CD14-positive monocyte (primary cell): Measurements from ENCODE around the gene UNCX. TPM values are rescaled to one million over a fixed set of nuclear protein-coding genes. Genes with fewer than 3 reads are reported as not detected.

ENCODE experiments used
- DNase-seq, 3 donors: peaks; one replicate each; pipeline ENCODE4 v3.0.0-alpha.2; 2011 to 2022
- H2AFZ ChIP-seq: 2 replicates; pipeline ENCODE4 v1.6.0; 2012; ENCODE audit warnings: mild to moderate bottlenecking, low read depth, low read length, inconsistent platforms; ENCODE audit not compliant: insufficient read depth, poor library complexity, severe bottlenecking
- H3K27ac ChIP-seq, 2 donors: 1 replicate in 1 of 2; 2 replicates in 1 of 2; pipeline ENCODE4 v1.5.1; 2012 to 2013; ENCODE audit warnings: low read length in 2 of 2, control low read depth in 1 of 2, inconsistent platforms in 1 of 2, low read depth in 1 of 2, mild to moderate bottlenecking in 1 of 2
- H3K27me3 ChIP-seq, 2 donors: one replicate each; pipeline versions ENCODE4 v1.6.0 to v1.6.1; 2011 to 2013; ENCODE audit warnings: low read length in 2 of 2; ENCODE audit not compliant: control insufficient read depth in 2 of 2, insufficient read depth in 2 of 2
- H3K36me3 ChIP-seq, 2 donors: replicated peaks in 1 of 2; 1 replicate in 1 of 2; 2 replicates in 1 of 2; pipeline versions ENCODE4 v1.5.1 to v1.6.1; 2012 to 2013; ENCODE audit warnings: low read length in 2 of 2, control low read depth in 1 of 2, inconsistent platforms in 1 of 2, mild to moderate bottlenecking in 1 of 2; ENCODE audit not compliant: insufficient read depth in 2 of 2, control insufficient read depth in 1 of 2
- H3K4me1 ChIP-seq, 2 donors: 1 replicate in 1 of 2; 2 replicates in 1 of 2; pipeline versions ENCODE4 v1.5.1 to v1.6.1; 2012 to 2013; ENCODE audit warnings: low read length in 2 of 2, control low read depth in 1 of 2, inconsistent platforms in 1 of 2, mild to moderate bottlenecking in 1 of 2, moderate library complexity in 1 of 2; ENCODE audit not compliant: insufficient read depth in 2 of 2, control insufficient read depth in 1 of 2
- H3K4me2 ChIP-seq: replicated peaks from 2 replicates; pipeline ENCODE3; 2012; ENCODE audit warnings: low read length, moderate library complexity, mild to moderate bottlenecking; ENCODE audit not compliant: poor library complexity, severe bottlenecking; ENCODE audit errors: extremely low read depth
- H3K4me3 ChIP-seq, 3 experiments: fragments of 200-600 bp in 1 of 3; sonication (generic) in 1 of 3; replicated peaks in 1 of 3; 1 replicate in 2 of 3; 2 replicates in 1 of 3; pipeline ENCODE4 v1.5.1; 2011 to 2013; ENCODE audit warnings: low read length in 3 of 3, mild to moderate bottlenecking in 3 of 3, control low read depth in 2 of 3, low read depth in 2 of 3, inconsistent platforms in 1 of 3, moderate library complexity in 1 of 3
- H3K79me2 ChIP-seq: 2 replicates; pipeline ENCODE4 v1.6.0; 2012; ENCODE audit warnings: mild to moderate bottlenecking, control low read depth, inconsistent platforms, low read length, moderate library complexity; ENCODE audit not compliant: insufficient read depth
- H3K9ac ChIP-seq: 2 replicates; pipeline ENCODE4 v1.6.0; 2017; ENCODE audit warnings: low read length, mild to moderate bottlenecking; ENCODE audit not compliant: insufficient read depth, poor library complexity, severe bottlenecking
- H3K9me3 ChIP-seq, 2 donors: replicated peaks in 1 of 2; 1 replicate in 1 of 2; 2 replicates in 1 of 2; pipeline versions ENCODE4 v1.5.1 to v1.6.1; 2012 to 2013; ENCODE audit warnings: low read length in 2 of 2, control low read depth in 1 of 2; ENCODE audit not compliant: control insufficient read depth in 1 of 2, insufficient read depth in 1 of 2
- H4K20me1 ChIP-seq: 2 replicates; pipeline ENCODE4 v1.6.0; 2012; ENCODE audit warnings: mild to moderate bottlenecking, low read length, control low read depth, moderate library complexity; ENCODE audit not compliant: insufficient read depth
- H3K27ac Mint-ChIP-seq, 7 donors: one replicate each; pipeline ENCODE4 v1.8.0; 2020; ENCODE audit warnings: mild to moderate bottlenecking in 7 of 7, mixed read lengths in 7 of 7, moderate library complexity in 6 of 7, inconsistent platforms in 2 of 7
- H3K27me3 Mint-ChIP-seq, 3 donors: one replicate each; pipeline ENCODE4 v1.8.0; 2021 to 2022; ENCODE audit warnings: low read depth in 3 of 3, mild to moderate bottlenecking in 3 of 3, mixed read lengths in 3 of 3, moderate library complexity in 3 of 3, inconsistent platforms in 1 of 3
- H3K36me3 Mint-ChIP-seq, 2 donors: one replicate each; pipeline ENCODE4 v1.8.0; 2020; ENCODE audit warnings: mixed read lengths in 2 of 2, inconsistent platforms in 1 of 2, mild to moderate bottlenecking in 1 of 2
- H3K4me1 Mint-ChIP-seq: one replicate; pipeline ENCODE4 v1.8.0; 2020; ENCODE audit warnings: mild to moderate bottlenecking, mixed read lengths
- H3K4me3 Mint-ChIP-seq, 2 donors: one replicate each; pipeline ENCODE4 v1.8.0; 2020; ENCODE audit warnings: mild to moderate bottlenecking in 2 of 2, mixed read lengths in 2 of 2, moderate library complexity in 1 of 2
- H3K9me3 Mint-ChIP-seq, 7 donors: one replicate each; pipeline ENCODE4 v1.8.0; 2020 to 2022; ENCODE audit warnings: mixed read lengths in 7 of 7, mild to moderate bottlenecking in 6 of 7, moderate library complexity in 6 of 7, inconsistent platforms in 2 of 7
- CTCF ChIP-seq: fragments of 200-600 bp; IDR thresholded peaks from one replicate; pipeline ENCODE4 v1.8.0; 2022; ENCODE audit warnings: antibody characterized with exemption, mild to moderate bottlenecking
- WGBS: methylation state at CpG from one replicate; pipeline ENCODE4 v1.1.5; 2013; ENCODE audit warnings: missing lambda C conversion rate; ENCODE audit not compliant: insufficient coverage; 5-methylcytosine and 5-hydroxymethylcytosine counted together
- intact Hi-C, 2 donors: fragments of 100-400 bp; cut with micrococcal nuclease; formaldehyde crosslinking; loops; one replicate each; pipeline versions ENCODE4 v1.15.0 to v1.15.1; 2023
- polyA plus RNA-seq, 3 donors: library from polyadenylated mRNA; depleted of rRNA in 1 of 3; unstranded in 2 of 3; stranded (reverse) in 1 of 3; fragments of 300-500 nt in 2 of 3; fragments of >200 nt in 1 of 3; fragmentation: Illumina TruSeq in 2 of 3; gene quantifications; 1 replicate in 2 of 3; 2 replicates in 1 of 3; pipeline ENCODE4 v1.2.3, GENCODE V29; 2012 to 2021

Gene UNCX
- polyA plus RNA-seq, 3 donors = not detected

- no peaks in the 10 kb centered on the region for H3K79me2 ChIP-seq
- no peaks in the 10 kb centered on the region for H3K4me1 Mint-ChIP-seq
- H3K9ac ChIP-seq = no peak overlapping the region
- peaks cover 0 to 13% of the 10 kb centered on the region in 2 donors for H3K27me3 ChIP-seq
- H3K4me1 ChIP-seq = no peaks in the 10 kb centered on the region
- intact Hi-C loops = no loop called here
- H3K4me2 ChIP-seq = no peak overlapping the region
- H3K4me3 Mint-ChIP-seq = no peak overlapping the region
- H2AFZ ChIP-seq = no peak overlapping the region
- H3K4me3 ChIP-seq = no peak overlapping the region
- H3K36me3 ChIP-seq = no peaks in the 10 kb centered on the region
- H3K27me3 Mint-ChIP-seq = peaks cover 17 to 43% (median 18%) of the 10 kb centered on the region in 3 donors
- no peak overlapping the region for H3K27ac ChIP-seq
- DNase-seq = no peak
- peaks cover 0 to 3% (median 0%) of the 10 kb centered on the region in 7 donors for H3K9me3 Mint-ChIP-seq
- no peak overlapping the region for H3K27ac Mint-ChIP-seq
- no peaks in the 10 kb centered on the region for H3K36me3 Mint-ChIP-seq
- H3K9me3 ChIP-seq = peaks cover 0 to 4% of the 10 kb centered on the region in 2 donors
- TF ChIP-seq CTCF = no peak
- no peaks in the 10 kb centered on the region for H4K20me1 ChIP-seq
- 80% methylated on average over 29 of the region's 29 CpGs for WGBS
Measured at GRCh38 chr7:1269336-1269890, 36.7 kb downstream of the UNCX start.

GRCh38 chr7:1270181-1270580, 37.5 kb downstream of the UNCX start:
- DNase-seq = no peak
- no peak overlapping the region for H3K27ac Mint-ChIP-seq
- H3K4me3 ChIP-seq = no peak overlapping the region
- intact Hi-C loops = no loop called here
- peaks cover 15 to 35% (median 20%) of the 10 kb centered on the region in 3 donors for H3K27me3 Mint-ChIP-seq
- no peak for TF ChIP-seq CTCF
- no peak overlapping the region for H2AFZ ChIP-seq
- H3K9me3 Mint-ChIP-seq = peaks cover 0 to 3% (median 0%) of the 10 kb centered on the region in 7 donors
- no peaks in the 10 kb centered on the region for H3K4me1 ChIP-seq
- no peaks in the 10 kb centered on the region for H4K20me1 ChIP-seq
- H3K27ac ChIP-seq = no peak overlapping the region
- no peaks in the 10 kb centered on the region for H3K79me2 ChIP-seq
- no peaks in the 10 kb centered on the region for H3K36me3 ChIP-seq
- H3K9ac ChIP-seq = no peak overlapping the region
- no peak overlapping the region for H3K4me3 Mint-ChIP-seq
- no peak overlapping the region for H3K4me2 ChIP-seq
- WGBS = 81% methylated on average over 11 of the region's 12 CpGs
- H3K9me3 ChIP-seq = peaks cover 0 to 4% of the 10 kb centered on the region in 2 donors
- no peaks in the 10 kb centered on the region for H3K4me1 Mint-ChIP-seq
- H3K27me3 ChIP-seq = peaks cover 0 to 8% of the 10 kb centered on the region in 2 donors
- H3K36me3 Mint-ChIP-seq = no peaks in the 10 kb centered on the region
